ENCODE measurements around the gene LAMP5. TPM values are rescaled to one million over a fixed set of nuclear protein-coding genes. Genes with fewer than 3 reads are reported as not detected.

Gene LAMP5
- total RNA-seq, 1 donor, result not detected

GRCh38 chr20:9490161-9490560 lies 24.2 kb upstream of the LAMP5 start:
- TF ChIP-seq, protein P1, sequence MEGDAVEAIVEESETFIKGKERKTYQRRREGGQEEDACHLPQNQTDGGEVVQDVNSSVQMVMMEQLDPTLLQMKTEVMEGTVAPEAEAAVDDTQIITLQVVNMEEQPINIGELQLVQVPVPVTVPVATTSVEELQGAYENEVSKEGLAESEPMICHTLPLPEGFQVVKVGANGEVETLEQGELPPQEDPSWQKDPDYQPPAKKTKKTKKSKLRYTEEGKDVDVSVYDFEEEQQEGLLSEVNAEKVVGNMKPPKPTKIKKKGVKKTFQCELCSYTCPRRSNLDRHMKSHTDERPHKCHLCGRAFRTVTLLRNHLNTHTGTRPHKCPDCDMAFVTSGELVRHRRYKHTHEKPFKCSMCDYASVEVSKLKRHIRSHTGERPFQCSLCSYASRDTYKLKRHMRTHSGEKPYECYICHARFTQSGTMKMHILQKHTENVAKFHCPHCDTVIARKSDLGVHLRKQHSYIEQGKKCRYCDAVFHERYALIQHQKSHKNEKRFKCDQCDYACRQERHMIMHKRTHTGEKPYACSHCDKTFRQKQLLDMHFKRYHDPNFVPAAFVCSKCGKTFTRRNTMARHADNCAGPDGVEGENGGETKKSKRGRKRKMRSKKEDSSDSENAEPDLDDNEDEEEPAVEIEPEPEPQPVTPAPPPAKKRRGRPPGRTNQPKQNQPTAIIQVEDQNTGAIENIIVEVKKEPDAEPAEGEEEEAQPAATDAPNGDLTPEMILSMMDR (IDR thresholded peaks at IDR 0.05; ENCODE audit: insufficient read depth, low read depth, low read length), result no peak
- no peak for DNase-seq (ENCODE audit: low read depth)
- no peak overlapping the region for H3K4me3 ChIP-seq (ENCODE audit: low read depth, low read length)

DNA sequence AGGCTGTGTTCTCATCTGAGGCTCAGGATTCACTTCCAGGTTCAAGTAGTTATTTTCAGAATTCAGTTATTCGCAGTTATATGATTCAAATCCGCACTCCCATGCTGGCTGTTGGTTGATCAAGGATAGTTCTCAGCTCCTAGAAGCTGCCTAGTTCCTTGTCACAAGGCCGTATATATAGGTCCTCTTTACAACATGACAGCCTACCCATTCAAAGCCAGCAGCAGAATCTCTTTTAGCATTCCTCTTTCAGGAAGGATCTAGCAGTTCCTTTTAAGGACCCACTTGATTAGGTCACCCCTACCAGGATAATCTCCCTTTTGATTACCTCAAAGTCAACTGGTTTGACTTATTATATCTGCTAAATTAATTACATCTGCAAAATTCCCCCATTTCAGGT lies 23.8 kb upstream of the LAMP5 start:
- TF ChIP-seq, protein P1 (IDR thresholded peaks at IDR 0.05; ENCODE audit: insufficient read depth, low read depth, low read length), result no peak
- no peak overlapping the region for H3K4me3 ChIP-seq (ENCODE audit: low read depth, low read length)
- no peak for DNase-seq (ENCODE audit: low read depth)

DNA sequence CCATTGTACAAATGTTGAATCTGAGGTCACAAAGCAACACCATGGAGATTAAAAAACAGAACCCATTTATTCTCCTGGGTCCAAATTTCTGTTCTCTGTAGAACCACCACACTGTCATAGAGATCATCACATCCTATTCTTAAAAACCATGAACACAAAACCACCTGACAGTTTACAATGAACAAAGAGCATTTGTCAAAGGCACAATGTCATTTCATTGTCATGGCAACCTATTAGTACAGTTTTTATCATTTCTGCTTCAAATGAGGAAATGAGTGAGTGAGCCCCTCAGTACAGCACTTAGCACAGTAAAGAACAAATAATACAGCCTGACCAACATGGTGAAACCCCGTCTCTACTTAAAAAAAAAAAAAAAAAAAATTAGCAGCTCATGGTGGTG lies 23.1 kb upstream of the LAMP5 start:
- no peak overlapping the region for H3K4me3 ChIP-seq (ENCODE audit: low read depth, low read length)
- TF ChIP-seq, protein P1 (IDR thresholded peaks at IDR 0.05; ENCODE audit: insufficient read depth, low read depth, low read length), result no peak
- no peak for DNase-seq (ENCODE audit: low read depth)

- DNase-seq (ENCODE audit: low read depth), result no peak
Observed at GRCh38 chr20:9492067-9492466, 22.3 kb upstream of the LAMP5 start.

DNA sequence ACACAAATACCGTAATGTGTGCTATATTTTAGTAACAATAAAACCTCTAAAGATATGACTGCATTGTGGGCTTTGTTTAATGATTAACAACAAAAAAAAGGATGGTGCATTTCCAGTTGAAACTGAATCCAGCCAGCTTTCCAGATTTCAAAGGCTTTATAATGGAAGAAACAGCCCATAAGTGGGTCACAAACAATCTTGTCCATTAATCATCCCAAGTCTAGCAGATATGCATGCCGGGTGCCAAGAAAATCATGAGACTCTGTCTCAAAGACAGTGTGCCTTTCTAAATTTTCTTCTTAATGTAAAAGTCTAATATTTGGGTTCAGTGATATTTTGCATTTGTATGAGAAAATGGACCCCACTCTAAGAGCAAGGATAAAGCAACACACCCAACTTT lies 20.6 kb upstream of the LAMP5 start:
- TF ChIP-seq, protein P1 (IDR thresholded peaks at IDR 0.05; ENCODE audit: insufficient read depth, low read depth, low read length), result no peak
- no peak overlapping the region for H3K4me3 ChIP-seq (ENCODE audit: low read depth, low read length)
- no peak for DNase-seq (ENCODE audit: low read depth)

More at GRCh38 chr20:9492067-9492466, 22.3 kb upstream of the LAMP5 start:
- TF ChIP-seq, protein P1 (IDR thresholded peaks at IDR 0.05; ENCODE audit: insufficient read depth, low read depth, low read length), result no peak
- H3K4me3 ChIP-seq (ENCODE audit: low read depth, low read length), result no peak overlapping the region

DNA sequence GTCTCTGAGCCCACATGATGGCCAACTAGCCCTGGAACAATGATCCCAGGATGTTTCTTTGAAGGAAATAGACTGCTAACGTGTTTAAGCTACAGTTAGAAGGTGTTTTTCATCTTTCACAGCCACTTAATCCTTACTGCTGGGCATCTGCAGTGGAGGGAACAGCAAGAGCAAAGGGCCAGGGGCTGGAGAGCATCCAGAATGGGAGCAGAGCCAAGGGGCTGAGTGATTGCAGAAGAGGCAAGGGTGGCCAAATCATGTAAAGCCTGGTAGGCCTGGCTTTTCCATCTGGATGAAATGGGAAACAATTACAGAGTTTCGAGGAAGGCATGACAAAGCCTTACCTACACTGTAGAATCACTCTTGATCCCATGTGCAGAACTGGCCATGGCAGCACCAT lies 18.7 kb upstream of the LAMP5 start:
- TF ChIP-seq, protein P1 (IDR thresholded peaks at IDR 0.05; ENCODE audit: insufficient read depth, low read depth, low read length), result no peak
- no peak for DNase-seq (ENCODE audit: low read depth)
- no peak overlapping the region for H3K4me3 ChIP-seq (ENCODE audit: low read depth, low read length)

DNA sequence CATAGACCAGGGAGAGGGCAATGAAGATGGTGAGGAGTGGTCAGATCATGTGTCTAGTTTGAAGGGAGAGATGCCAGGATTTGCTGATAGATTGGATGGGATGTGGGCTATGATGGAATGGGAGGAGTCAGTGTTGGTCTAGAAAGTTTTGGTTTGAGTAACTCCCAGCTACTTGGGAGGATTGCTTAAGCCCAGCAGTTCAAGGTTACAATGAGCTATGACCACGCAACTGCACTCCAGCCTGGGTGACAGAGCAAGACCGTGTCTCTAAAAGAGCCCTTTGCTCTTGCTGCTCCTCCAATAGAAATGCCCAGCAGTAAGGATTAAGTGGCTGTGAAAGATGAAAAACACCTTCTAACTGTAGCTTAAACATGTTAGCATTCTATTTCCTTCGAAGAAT lies 18.2 kb upstream of the LAMP5 start:
- no peak for DNase-seq (ENCODE audit: low read depth)
- TF ChIP-seq, protein P1 (IDR thresholded peaks at IDR 0.05; ENCODE audit: insufficient read depth, low read depth, low read length), result no peak
- H3K4me3 ChIP-seq (ENCODE audit: low read depth, low read length), result no peak overlapping the region

All from fibroblast of villous mesenchyme (primary cell).